ENCODE results near the gene PLA2G3. TPM values are rescaled to one million over a fixed set of nuclear protein-coding genes. Genes with fewer than 3 reads are reported as not detected.
"Not testable (repeated sequence)": the region's sequence is repeated elsewhere in the genome, so short reads cannot be mapped to it uniquely, and the experiment has no call there.

Gene PLA2G3
- total and polyA plus RNA-seq, 12 donors, result 0.09 TPM; not detected in 11

- intact Hi-C loops (cut with DNase I), result no loop called here
- H3K4me1 ChIP-seq (replicated peaks in 1 of 2), result peaks cover 5% of the 10 kb centered on the region in 2 donors
- no peak overlapping the region for H3K4me3 ChIP-seq
- 46 to 75% (median 52%) methylated on average over 23 to 36 of the region's 36 CpGs for WGBS, 4 donors
- no peaks in the 10 kb centered on the region for H3K9me3 ChIP-seq (replicated peaks in 1 of 3)
- no peaks in the 10 kb centered on the region for H3K27me3 ChIP-seq
- H3K36me3 ChIP-seq (replicated peaks in 1 of 2), result peaks cover 0 to 50% of the 10 kb centered on the region in 2 donors
- TF ChIP-seq POLR2A (IDR thresholded peaks at IDR 0.05) (no peak), CTCF (IDR thresholded peaks at IDR 0.05) (no peak)
- DNase-seq, result peak in 4 of 7 donors; percentile 57 to 67 (median 62)
- peak overlapping the region in 1 of 5 donors; percentile 46 for H3K27ac ChIP-seq
Observed at GRCh38 chr22:31098632-31099110, 41.6 kb downstream of the PLA2G3 start.

GRCh38 chr22:31097941-31098631, 42.2 kb downstream of the PLA2G3 start:
- 73 to 80% (median 77%) methylated on average over 8 to 10 of the region's 10 CpGs for WGBS, 4 donors
- TF ChIP-seq CTCF (IDR thresholded peaks at IDR 0.05) (no peak), POLR2A (IDR thresholded peaks at IDR 0.05) (no peak)
- intact Hi-C loops (cut with DNase I), result no loop called here
- Histone ChIP-seq H3K9me3 (replicated peaks in 1 of 3) (no peaks in the 10 kb centered on the region), H3K27me3 (no peaks in the 10 kb centered on the region), H3K27ac (no peak overlapping the region), H3K36me3 (replicated peaks in 1 of 2) (peaks cover 0 to 56% of the 10 kb centered on the region in 2 donors), H3K4me3 (no peak overlapping the region), H3K4me1 (replicated peaks in 1 of 2) (peaks cover 5% of the 10 kb centered on the region in 2 donors)
- no peak for DNase-seq

- H3K9me3 ChIP-seq (replicated peaks in 1 of 3); H3K4me3 ChIP-seq; intact Hi-C loops (cut with DNase I); DNase-seq; H3K4me1 ChIP-seq (replicated peaks in 1 of 2); H3K27me3 ChIP-seq; H3K27ac ChIP-seq: not testable (repeated sequence)
- peaks cover 0 to 60% of the 10 kb centered on the region in 2 donors for H3K36me3 ChIP-seq (replicated peaks in 1 of 2)
- WGBS, 4 donors, result 92 to 97% (median 94%) methylated on average over 5 of the region's 5 CpGs
Observed at GRCh38 chr22:31097539-31097938, 42.8 kb downstream of the PLA2G3 start.

- Histone ChIP-seq H3K27ac (peak overlapping the region in 1 of 5 donors; percentile 6), H3K27me3 (no peaks in the 10 kb centered on the region), H3K4me1 (replicated peaks in 1 of 2) (no peaks in the 10 kb centered on the region), H3K9me3 (replicated peaks in 1 of 3) (no peaks in the 10 kb centered on the region), H3K4me3 (no peak overlapping the region), H3K36me3 (replicated peaks in 1 of 2) (peaks cover 0 to 68% of the 10 kb centered on the region in 2 donors)
- intact Hi-C loops (cut with DNase I), result no loop called here
- TF ChIP-seq CTCF (IDR thresholded peaks at IDR 0.05) (no peak), POLR2A (IDR thresholded peaks at IDR 0.05) (no peak)
- no peak for DNase-seq
- WGBS, 4 donors, result 88 to 95% (median 91%) methylated on average over 17 to 27 of the region's 27 CpGs
Observed at GRCh38 chr22:31096657-31097279, 43.5 kb downstream of the PLA2G3 start.

All from adrenal gland (tissue), 12 donors.